Loucy (cell line): ENCODE results near the gene SLC26A8.

Source experiments
- EZH2phosphoT487 ChIP-seq: fragments of 200-600 bp; IDR thresholded peaks from 2 replicates; pipeline ENCODE4 v1.6.1; 2018; ENCODE audit warnings: antibody characterized with exemption, mild to moderate bottlenecking, moderate library complexity, borderline replicate concordance
- TF ChIP-seq, protein P1 (sequence below): fragments of 200-600 bp; sonication (generic); conservative IDR thresholded peaks from 2 replicates; pipeline ENCODE4 v1.5.1; 2014; ENCODE audit warnings: mild to moderate bottlenecking, antibody characterized with exemption, low read length

DNA sequence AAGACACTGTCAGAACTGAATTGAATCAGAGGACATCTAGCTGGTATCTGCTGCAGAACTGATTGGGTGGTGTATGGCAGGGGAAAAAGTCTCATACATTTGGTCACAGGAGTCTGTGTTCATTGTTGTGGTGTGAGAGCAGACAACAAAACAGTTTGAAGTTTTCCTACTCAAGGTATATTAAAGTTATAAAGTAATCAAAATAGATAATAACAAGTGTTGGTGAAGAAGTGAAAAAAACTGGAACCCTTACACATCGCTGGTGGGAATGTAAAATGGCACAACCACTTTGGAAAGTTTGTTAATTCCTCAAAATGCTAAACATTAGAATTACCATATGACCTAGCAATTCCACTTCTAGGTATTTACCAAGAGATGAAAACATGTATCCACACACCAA lies 128.2 kb downstream of the SLC26A8 start:
- TF ChIP-seq, protein P1, sequence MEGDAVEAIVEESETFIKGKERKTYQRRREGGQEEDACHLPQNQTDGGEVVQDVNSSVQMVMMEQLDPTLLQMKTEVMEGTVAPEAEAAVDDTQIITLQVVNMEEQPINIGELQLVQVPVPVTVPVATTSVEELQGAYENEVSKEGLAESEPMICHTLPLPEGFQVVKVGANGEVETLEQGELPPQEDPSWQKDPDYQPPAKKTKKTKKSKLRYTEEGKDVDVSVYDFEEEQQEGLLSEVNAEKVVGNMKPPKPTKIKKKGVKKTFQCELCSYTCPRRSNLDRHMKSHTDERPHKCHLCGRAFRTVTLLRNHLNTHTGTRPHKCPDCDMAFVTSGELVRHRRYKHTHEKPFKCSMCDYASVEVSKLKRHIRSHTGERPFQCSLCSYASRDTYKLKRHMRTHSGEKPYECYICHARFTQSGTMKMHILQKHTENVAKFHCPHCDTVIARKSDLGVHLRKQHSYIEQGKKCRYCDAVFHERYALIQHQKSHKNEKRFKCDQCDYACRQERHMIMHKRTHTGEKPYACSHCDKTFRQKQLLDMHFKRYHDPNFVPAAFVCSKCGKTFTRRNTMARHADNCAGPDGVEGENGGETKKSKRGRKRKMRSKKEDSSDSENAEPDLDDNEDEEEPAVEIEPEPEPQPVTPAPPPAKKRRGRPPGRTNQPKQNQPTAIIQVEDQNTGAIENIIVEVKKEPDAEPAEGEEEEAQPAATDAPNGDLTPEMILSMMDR = no peak
- TF ChIP-seq EZH2phosphoT487 = no peak
